ENCODE measurements around the gene NSUN3. TPM values are rescaled to one million over a fixed set of nuclear protein-coding genes. Genes with fewer than 3 reads are reported as not detected.

NSUN3 gene
- total and polyA plus RNA-seq, 7 donors: 7.3 to 16.0 (median 9.0) TPM

DNA sequence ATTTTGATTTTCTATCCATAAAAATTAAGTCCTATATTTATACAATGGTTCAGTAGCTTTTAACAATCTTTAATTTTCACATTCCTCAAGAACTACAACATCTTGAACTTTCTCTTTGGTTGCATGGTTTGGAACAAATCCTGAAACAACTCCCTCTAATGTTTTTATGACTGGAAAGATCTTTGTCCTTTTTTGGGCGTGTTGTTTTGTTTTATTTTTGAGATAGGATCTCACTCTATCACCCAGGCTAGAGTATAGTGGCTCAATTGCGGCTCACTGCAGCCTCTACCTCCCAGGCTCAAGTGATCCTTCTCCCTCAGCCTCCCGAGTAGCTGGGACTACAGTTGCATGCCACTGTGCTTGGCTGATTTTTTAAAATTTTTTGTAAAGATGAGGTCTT is 38.5 kb upstream of the NSUN3 start:
- Histone ChIP-seq H3K36me3 (peaks cover 0 to 6% (median 0%) of the 10 kb centered on the region in 4 donors), H3K27ac (no peak overlapping the region), H3K4me1 (no peaks in the 10 kb centered on the region), H3K4me3 (no peak overlapping the region), H3K9me3 (no peaks in the 10 kb centered on the region), H3K27me3 (no peaks in the 10 kb centered on the region)
- TF ChIP-seq POLR2A (IDR thresholded peaks at IDR 0.05): no peak
- no peak for TF ChIP-seq EP300 (IDR thresholded peaks at IDR 0.05)
- TF ChIP-seq POLR2AphosphoS5 (IDR thresholded peaks at IDR 0.05): no peak
- no peak for TF ChIP-seq CTCF (IDR thresholded peaks at IDR 0.05)
- WGBS, 2 donors: 11 to 53% methylated on average over 3 of the region's 3 CpGs
- intact Hi-C loops (cut with DNase I): no loop called here
- no peak for DNase-seq

DNA sequence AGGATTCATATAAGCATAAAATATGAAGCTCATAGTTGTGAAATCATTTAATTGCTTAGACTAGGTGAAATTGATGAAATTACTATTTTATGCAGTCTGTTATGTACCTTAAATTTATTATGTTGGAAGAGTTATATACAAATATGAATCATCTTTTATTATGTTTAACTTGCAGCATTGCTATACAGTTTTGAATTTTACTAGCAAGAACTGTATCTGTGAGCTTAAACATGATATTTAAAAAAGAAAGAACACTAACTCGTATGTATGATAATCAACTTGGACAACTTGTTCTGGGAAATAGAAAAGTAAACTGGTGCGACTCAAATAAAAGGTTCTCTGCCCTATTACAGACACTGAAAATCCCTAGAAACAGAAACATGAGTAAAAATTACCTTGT is 36.2 kb upstream of the NSUN3 start:
- no peak overlapping the region for H3K4me3 ChIP-seq
- H3K9me3 ChIP-seq: no peaks in the 10 kb centered on the region
- H3K4me1 ChIP-seq: no peaks in the 10 kb centered on the region
- no peak for DNase-seq
- H3K36me3 ChIP-seq: peaks cover 0 to 6% (median 0%) of the 10 kb centered on the region in 4 donors
- H3K27ac ChIP-seq: no peak overlapping the region
- 18 to 69% methylated on average over 2 of the region's 2 CpGs for WGBS, 2 donors
- intact Hi-C loops (cut with DNase I): no loop called here
- no peaks in the 10 kb centered on the region for H3K27me3 ChIP-seq
- TF ChIP-seq POLR2AphosphoS5 (IDR thresholded peaks at IDR 0.05) (no peak), CTCF (IDR thresholded peaks at IDR 0.05) (no peak), POLR2A (IDR thresholded peaks at IDR 0.05) (no peak), EP300 (IDR thresholded peaks at IDR 0.05) (no peak)

- Histone ChIP-seq H3K9me3 (no peaks in the 10 kb centered on the region), H3K27me3 (no peaks in the 10 kb centered on the region), H3K4me1 (no peaks in the 10 kb centered on the region), H3K4me3 (no peak within 1 kb of the TSS), H3K27ac (no peak within 1 kb of the TSS), H3K36me3 (no peaks in the 10 kb centered on the region)
- WGBS, 2 donors: 32 to 70% methylated on average over 8 of the region's 8 CpGs
- DNase-seq: no peak
- TF ChIP-seq EP300 (IDR thresholded peaks at IDR 0.05) (no peak), CTCF (IDR thresholded peaks at IDR 0.05) (no peak), POLR2AphosphoS5 (IDR thresholded peaks at IDR 0.05) (no peak), POLR2A (IDR thresholded peaks at IDR 0.05) (no peak)
- intact Hi-C loops (cut with DNase I): no loop called here
These were observed 34.6 kb upstream of the NSUN3 start, which contains the start of gene STX19 for GRCh38 chr3:94028093-94028837. TSS of gene STX19 (minus strand) at chr3:94028597. CDS start at chr3:94015269, 13,328 bp downstream.

- no peaks in the 10 kb centered on the region for H3K27me3 ChIP-seq
- intact Hi-C loops (cut with DNase I): no loop called here
- DNase-seq: no peak
- 77 to 79% methylated on average over 3 of the region's 3 CpGs for WGBS, 2 donors
- no peak overlapping the region for H3K4me3 ChIP-seq
- H3K4me1 ChIP-seq: no peaks in the 10 kb centered on the region
- H3K9me3 ChIP-seq: no peaks in the 10 kb centered on the region
- TF ChIP-seq EP300 (IDR thresholded peaks at IDR 0.05) (no peak), CTCF (IDR thresholded peaks at IDR 0.05) (peak in 2 of 4 experiments; percentile 17 to 26), POLR2AphosphoS5 (IDR thresholded peaks at IDR 0.05) (no peak), POLR2A (IDR thresholded peaks at IDR 0.05) (no peak)
- H3K27ac ChIP-seq: no peak overlapping the region
- peaks cover 0 to 12% (median 0%) of the 10 kb centered on the region in 4 donors for H3K36me3 ChIP-seq
These were observed 25.9 kb upstream of the NSUN3 start for GRCh38 chr3:94036909-94037507.
